Right kidney (tissue), 1 donor: Measurements from ENCODE around the gene MAP2.
"Not testable (repeated sequence)": the region's sequence is repeated elsewhere in the genome, so short reads cannot be mapped to it uniquely, and the experiment has no call there.

Experiments used
- DNase-seq: peaks from one replicate; pipeline ENCODE4 v3.0.0-alpha.2; 2016

The MAP2 gene

GRCh38 chr2:209472871-209473270 lies 49.0 kb downstream of the MAP2 start:
- DNase-seq: no peak

GRCh38 chr2:209473930-209474419 lies 50.1 kb downstream of the MAP2 start:
- DNase-seq: no peak

- no peak for DNase-seq
Measured at GRCh38 chr2:209474960-209475359, 51.1 kb downstream of the MAP2 start.

DNA sequence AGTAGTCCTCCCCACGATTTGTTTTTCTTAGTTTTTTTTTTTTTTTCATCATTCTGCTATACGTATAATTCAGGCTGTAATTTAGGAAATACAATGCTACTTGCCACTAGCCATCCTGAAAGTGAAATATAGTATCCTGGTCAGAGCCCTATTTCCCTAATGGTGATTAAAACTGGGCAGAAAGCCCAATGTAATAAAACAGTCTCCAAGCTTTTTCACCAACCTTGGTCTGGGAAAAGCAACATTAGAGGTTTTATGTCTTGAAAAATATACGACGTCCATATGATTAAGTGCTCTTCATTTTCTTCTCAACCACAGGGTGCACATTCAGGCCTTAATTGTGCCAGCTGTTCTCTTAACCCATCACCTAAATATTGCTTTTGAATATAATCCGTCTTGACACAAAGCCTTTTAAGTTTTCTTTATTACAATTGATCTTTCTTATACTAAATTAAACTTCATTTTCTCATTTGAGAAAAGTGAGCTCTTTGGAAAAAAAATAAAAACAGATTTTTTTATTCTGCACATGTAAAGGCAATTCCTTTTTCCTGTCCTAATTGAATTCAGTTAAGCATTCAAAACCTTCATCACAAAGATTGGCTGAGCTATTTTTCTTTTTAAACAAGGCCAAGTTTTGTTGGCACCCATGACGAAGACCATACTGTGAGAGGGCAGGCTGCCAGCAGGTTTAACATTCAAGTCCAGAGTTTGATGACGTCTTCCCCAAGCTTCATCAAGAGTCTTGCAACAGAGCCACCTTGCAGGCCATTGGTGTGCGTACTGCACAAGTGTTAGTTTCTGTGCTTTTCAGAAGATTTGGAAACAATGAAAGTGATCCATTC lies 52.7 kb downstream of the MAP2 start:
- peak; percentile 47 for DNase-seq

GRCh38 chr2:209492296-209492695 lies 68.4 kb downstream of the MAP2 start:
- DNase-seq: not testable (repeated sequence)

- not testable (repeated sequence) for DNase-seq
Measured at GRCh38 chr2:209495068-209495620, 71.3 kb downstream of the MAP2 start.

- no peak for DNase-seq
Measured at GRCh38 chr2:209495855-209496585, 72.2 kb downstream of the MAP2 start.

DNA sequence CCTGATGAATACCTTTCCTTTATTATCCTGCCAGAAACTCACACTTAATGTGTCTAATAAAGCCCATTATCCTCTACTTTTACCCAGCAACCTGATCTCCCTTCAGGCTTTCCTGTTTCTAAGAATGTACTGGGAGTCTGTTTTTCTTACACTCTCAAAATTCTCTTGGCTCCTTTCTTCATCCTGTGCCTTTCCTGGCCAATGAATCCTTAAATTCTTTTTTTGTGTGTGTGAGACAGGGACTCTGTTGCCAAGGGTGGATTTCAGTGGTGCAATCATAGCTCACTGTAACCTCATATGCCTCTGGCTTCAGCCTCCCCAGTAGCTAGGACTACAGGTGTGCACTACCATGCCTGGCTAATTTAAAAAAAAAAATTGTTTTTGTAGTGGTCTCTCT lies 72.7 kb downstream of the MAP2 start:
- DNase-seq: no peak

DNA sequence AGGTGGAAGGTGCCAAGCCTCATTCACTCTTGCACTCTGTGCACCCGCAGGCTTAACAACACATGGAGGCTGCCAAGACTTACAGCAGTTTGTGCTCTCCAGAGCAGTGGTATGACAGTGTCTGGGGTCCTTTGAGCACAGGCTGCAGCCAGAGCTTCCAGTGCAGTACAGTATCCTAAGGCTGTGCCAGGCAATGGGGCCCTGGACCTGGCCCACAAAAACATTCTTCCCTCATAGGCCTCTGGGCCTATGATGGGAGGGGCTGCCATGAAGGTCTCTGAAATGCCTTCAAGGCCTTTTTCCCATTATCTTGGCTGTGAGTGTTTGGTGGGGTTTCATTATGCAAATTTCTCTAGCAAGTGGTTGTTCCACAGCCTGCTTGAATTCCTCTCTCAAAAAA lies 74.8 kb downstream of the MAP2 start:
- no peak for DNase-seq

- DNase-seq: no peak
Measured at GRCh38 chr2:209499069-209499468, 75.2 kb downstream of the MAP2 start.

DNA sequence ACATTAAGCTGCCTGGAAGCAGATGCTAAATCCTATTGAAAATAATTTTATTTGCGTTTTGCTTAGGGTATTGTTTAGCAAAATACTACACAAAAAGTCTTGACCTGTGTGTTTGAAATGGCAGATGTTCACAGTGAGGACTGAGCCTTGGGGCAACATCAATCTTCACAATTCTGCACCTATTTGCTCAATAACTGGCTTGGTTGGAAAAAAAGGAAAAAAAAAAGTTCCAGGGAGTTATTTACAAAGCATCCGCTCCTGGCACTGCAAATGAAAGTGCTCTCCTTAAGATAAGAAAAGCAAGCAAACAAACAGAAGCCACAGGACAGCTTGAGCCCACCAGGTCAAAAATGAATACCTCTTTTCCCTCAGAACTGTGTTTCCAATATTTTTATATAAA lies 77.7 kb downstream of the MAP2 start:
- no peak for DNase-seq

GRCh38 chr2:209505410-209505809 lies 81.6 kb downstream of the MAP2 start:
- DNase-seq: no peak

GRCh38 chr2:209508255-209508654 lies 84.4 kb downstream of the MAP2 start:
- DNase-seq: no peak

DNA sequence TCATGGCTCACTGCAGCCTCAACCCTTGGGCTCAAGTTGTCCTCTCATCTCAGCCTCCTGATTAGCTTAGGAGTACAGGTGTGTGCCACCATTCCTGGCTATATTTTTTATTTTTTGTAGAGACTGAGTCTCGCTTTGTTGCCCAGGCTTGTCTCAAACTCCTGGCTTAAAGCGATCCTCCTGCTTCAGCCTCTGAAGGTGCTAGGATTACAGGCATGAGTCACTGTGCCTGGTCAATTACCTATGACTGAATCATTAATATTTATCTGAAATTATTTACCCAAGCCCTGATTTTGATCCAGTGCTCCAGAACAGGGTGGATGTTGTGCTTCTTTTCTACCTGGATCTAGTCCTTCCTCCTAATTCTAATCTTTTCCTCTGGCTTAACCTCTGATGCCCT lies 87.8 kb downstream of the MAP2 start:
- no peak for DNase-seq

DNA sequence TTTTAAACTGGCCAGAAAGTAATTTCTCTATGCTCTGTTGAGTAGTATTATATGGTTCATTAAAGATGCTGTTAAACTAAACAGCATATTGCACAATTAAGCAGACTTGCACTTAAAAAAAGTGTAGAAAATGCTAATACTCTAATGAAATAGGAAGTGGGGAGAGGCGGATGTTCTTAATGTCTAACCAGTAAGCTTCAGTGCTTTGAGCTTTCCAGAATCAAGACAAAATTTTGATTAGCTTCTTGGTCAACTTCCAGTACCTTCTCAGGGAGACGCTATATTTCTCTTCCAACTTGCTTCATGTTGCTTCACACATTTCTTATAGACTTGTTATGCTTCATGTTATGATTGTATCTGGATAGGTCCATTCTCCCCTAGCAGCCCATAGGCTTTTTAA lies 89.1 kb downstream of the MAP2 start:
- no peak for DNase-seq

- DNase-seq: no peak
Measured at GRCh38 chr2:209517436-209517835, 93.6 kb downstream of the MAP2 start.

GRCh38 chr2:209519271-209519670 lies 95.4 kb downstream of the MAP2 start:
- DNase-seq: no peak

DNA sequence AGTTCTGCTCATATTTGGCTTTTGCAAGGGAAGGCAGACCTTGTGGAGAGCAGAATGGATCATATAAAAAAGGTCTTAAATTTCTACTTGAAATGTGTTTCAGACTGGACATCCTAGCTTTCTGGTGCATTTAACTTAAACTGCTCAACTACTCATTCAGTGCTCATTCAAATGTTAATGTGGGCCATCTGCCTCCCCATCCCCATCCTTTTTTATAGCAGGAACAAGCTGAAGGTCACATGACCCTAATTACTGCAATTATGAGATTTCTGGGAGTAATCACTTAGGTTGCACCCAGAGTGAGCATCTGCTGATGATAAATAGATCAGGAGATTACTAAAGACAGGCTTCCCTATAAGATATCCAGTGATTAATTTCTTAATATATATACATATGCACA lies 96.1 kb downstream of the MAP2 start:
- DNase-seq: no peak

DNA sequence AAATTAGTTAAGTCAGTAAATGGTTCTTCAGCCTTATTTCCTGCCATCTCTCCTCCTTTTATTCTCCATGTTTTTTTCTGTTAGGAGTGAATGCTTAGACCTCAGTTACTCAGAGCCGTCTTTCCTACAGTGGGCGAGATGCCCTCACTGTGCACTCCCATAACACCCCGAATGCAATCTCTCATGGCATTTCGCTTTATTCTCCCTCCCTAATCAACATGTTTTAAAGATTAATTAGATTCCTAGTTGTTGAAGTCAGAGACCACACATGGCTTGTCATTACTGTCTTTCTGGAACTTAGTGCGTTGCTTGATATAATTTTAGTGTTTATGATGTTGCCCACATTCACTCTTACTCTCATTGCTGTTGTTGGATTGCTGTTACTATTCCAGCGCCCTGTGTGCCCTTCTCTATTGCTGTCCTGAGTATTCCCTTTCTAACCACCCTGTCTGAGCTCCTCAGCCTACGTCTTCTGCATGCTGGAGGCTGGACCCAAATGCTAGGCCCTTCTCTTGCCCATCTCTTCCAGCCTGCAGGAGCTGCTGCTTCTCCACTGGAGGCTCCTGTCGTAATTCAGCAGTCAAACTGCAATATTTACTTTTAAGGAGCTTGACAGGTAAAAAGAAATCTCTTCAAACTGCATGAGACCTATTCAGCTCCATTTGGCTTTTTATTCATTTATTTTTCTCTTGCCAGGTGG lies 99.3 kb downstream of the MAP2 start:
- no peak for DNase-seq

DNA sequence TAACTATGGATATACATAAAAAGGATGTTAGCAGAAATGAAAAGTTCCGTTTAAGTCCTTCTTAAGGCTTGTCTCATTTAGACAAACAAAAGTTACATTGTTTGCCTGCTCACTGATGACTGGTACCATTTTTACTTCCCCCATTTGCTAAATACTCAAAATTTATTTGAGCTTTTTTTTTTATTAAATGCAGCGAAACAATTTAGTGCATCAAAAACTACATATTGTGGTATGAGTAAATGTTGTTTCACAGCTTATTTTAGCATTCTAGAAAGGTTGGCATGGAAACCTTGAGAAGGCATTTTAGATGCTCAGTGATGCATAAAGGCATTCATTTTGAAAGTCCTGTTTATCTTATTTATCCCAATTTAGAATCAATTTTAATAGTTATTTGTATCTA lies 100.0 kb downstream of the MAP2 start:
- DNase-seq: no peak

DNA sequence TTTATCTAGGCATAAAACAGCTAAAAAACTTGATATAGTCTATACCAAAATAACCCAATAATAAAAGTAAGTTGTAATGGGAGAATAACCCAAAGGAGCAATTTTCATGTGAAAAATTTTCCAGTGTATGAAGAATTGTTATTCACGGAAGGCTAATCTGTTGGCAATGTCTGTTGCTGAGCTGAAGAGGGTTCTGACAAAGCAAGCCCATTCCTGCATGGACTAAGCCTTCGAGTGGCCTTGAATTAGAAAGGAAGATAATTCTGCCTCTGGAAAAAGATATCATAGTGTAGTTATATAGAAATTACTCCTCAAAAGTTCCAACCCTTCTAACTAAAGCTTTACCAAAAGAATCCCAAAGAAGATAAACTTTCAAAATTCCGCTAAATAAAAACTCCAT lies 101.5 kb downstream of the MAP2 start:
- DNase-seq: no peak

- no peak for DNase-seq
Measured at GRCh38 chr2:209525834-209526281, 102.0 kb downstream of the MAP2 start.

DNA sequence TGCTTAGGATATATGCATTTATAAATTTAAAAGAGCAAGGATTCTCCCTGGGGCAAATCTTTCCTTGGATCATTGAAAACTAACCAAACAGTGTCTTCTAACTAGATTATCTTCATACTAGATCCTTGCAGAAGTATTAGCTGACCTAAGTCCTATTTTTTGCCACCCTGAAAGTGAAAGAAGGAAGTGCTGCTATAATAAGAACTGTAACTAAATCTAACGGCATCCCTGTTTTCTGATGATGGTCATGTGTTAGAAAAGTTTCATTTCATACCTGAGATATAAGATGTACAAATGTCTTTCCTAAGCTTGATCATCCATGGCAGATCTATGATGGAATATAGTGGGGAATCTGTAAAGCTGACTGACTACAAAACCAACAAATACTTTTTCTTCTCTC lies 102.7 kb downstream of the MAP2 start:
- DNase-seq: no peak
